Measurements from ENCODE around the gene ZP1. TPM values are rescaled to one million over a fixed set of nuclear protein-coding genes. Genes with fewer than 3 reads are reported as not detected.

The ZP1 gene
- total and polyA plus RNA-seq, 2 of the 8 experiments (the other 6 are each of a cell fraction or from before 2014, with no cell fraction given) = not detected

DNA sequence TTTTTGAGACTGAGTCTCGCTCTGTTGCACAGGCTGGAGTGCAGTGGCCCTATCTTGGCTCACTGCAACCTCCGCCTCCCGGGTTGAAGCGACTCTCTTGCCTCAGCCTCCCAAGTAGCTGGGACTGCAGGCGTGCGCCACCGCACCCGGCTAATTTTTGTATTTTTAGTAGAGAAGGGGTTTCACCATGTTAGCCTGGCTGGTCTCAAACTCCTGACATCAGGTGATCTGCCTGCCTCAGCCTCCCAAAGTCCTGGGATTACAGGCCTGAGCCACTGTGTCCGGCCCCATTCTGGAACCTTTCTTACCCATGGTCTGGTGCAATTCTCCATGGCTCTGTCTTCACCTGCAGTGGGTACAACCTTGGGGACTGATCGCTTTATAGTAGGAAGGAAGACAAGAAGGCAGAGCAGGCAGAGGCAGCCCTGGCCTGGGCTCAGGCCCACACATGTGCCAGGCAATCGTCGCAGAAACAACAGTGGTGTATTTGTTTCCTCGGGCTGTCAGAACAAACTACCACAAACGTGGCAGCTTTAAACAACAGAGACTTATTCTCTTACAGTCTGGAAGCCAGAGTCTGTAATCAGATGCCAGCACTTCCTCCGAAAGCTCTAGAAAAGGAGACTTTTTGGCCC, 7.6 kb upstream of the ZP1 start (continued):
- TF ChIP-seq, protein P1, sequence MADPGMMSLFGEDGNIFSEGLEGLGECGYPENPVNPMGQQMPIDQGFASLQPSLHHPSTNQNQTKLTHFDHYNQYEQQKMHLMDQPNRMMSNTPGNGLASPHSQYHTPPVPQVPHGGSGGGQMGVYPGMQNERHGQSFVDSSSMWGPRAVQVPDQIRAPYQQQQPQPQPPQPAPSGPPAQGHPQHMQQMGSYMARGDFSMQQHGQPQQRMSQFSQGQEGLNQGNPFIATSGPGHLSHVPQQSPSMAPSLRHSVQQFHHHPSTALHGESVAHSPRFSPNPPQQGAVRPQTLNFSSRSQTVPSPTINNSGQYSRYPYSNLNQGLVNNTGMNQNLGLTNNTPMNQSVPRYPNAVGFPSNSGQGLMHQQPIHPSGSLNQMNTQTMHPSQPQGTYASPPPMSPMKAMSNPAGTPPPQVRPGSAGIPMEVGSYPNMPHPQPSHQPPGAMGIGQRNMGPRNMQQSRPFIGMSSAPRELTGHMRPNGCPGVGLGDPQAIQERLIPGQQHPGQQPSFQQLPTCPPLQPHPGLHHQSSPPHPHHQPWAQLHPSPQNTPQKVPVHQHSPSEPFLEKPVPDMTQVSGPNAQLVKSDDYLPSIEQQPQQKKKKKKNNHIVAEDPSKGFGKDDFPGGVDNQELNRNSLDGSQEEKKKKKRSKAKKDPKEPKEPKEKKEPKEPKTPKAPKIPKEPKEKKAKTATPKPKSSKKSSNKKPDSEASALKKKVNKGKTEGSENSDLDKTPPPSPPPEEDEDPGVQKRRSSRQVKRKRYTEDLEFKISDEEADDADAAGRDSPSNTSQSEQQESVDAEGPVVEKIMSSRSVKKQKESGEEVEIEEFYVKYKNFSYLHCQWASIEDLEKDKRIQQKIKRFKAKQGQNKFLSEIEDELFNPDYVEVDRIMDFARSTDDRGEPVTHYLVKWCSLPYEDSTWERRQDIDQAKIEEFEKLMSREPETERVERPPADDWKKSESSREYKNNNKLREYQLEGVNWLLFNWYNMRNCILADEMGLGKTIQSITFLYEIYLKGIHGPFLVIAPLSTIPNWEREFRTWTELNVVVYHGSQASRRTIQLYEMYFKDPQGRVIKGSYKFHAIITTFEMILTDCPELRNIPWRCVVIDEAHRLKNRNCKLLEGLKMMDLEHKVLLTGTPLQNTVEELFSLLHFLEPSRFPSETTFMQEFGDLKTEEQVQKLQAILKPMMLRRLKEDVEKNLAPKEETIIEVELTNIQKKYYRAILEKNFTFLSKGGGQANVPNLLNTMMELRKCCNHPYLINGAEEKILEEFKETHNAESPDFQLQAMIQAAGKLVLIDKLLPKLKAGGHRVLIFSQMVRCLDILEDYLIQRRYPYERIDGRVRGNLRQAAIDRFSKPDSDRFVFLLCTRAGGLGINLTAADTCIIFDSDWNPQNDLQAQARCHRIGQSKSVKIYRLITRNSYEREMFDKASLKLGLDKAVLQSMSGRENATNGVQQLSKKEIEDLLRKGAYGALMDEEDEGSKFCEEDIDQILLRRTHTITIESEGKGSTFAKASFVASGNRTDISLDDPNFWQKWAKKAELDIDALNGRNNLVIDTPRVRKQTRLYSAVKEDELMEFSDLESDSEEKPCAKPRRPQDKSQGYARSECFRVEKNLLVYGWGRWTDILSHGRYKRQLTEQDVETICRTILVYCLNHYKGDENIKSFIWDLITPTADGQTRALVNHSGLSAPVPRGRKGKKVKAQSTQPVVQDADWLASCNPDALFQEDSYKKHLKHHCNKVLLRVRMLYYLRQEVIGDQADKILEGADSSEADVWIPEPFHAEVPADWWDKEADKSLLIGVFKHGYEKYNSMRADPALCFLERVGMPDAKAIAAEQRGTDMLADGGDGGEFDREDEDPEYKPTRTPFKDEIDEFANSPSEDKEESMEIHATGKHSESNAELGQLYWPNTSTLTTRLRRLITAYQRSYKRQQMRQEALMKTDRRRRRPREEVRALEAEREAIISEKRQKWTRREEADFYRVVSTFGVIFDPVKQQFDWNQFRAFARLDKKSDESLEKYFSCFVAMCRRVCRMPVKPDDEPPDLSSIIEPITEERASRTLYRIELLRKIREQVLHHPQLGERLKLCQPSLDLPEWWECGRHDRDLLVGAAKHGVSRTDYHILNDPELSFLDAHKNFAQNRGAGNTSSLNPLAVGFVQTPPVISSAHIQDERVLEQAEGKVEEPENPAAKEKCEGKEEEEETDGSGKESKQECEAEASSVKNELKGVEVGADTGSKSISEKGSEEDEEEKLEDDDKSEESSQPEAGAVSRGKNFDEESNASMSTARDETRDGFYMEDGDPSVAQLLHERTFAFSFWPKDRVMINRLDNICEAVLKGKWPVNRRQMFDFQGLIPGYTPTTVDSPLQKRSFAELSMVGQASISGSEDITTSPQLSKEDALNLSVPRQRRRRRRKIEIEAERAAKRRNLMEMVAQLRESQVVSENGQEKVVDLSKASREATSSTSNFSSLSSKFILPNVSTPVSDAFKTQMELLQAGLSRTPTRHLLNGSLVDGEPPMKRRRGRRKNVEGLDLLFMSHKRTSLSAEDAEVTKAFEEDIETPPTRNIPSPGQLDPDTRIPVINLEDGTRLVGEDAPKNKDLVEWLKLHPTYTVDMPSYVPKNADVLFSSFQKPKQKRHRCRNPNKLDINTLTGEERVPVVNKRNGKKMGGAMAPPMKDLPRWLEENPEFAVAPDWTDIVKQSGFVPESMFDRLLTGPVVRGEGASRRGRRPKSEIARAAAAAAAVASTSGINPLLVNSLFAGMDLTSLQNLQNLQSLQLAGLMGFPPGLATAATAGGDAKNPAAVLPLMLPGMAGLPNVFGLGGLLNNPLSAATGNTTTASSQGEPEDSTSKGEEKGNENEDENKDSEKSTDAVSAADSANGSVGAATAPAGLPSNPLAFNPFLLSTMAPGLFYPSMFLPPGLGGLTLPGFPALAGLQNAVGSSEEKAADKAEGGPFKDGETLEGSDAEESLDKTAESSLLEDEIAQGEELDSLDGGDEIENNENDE (IDR thresholded peaks at IDR 0.05; ENCODE audit: insufficient replicate concordance, low read length) = no peak
- TF ChIP-seq JUND (IDR thresholded peaks at IDR 0.05; ENCODE audit: low read length) (no peak), NANOG (IDR thresholded peaks at IDR 0.05; ENCODE audit: insufficient read depth, low read depth, low read length, poor library complexity, severe bottlenecking) (no peak), YY1 (IDR thresholded peaks at IDR 0.05; ENCODE audit: low read depth, low read length) (no peak), BRCA1 (IDR thresholded peaks at IDR 0.05; ENCODE audit: low read depth, low read length) (no peak)
- TF ChIP-seq, protein P2, sequence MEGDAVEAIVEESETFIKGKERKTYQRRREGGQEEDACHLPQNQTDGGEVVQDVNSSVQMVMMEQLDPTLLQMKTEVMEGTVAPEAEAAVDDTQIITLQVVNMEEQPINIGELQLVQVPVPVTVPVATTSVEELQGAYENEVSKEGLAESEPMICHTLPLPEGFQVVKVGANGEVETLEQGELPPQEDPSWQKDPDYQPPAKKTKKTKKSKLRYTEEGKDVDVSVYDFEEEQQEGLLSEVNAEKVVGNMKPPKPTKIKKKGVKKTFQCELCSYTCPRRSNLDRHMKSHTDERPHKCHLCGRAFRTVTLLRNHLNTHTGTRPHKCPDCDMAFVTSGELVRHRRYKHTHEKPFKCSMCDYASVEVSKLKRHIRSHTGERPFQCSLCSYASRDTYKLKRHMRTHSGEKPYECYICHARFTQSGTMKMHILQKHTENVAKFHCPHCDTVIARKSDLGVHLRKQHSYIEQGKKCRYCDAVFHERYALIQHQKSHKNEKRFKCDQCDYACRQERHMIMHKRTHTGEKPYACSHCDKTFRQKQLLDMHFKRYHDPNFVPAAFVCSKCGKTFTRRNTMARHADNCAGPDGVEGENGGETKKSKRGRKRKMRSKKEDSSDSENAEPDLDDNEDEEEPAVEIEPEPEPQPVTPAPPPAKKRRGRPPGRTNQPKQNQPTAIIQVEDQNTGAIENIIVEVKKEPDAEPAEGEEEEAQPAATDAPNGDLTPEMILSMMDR (IDR thresholded peaks at IDR 0.05; ENCODE audit: control extremely low read depth in 1 of 3, insufficient read depth in 1 of 3, low read depth in 1 of 3, low read length in 3 of 3) = no peak
- TF ChIP-seq, protein P3, sequence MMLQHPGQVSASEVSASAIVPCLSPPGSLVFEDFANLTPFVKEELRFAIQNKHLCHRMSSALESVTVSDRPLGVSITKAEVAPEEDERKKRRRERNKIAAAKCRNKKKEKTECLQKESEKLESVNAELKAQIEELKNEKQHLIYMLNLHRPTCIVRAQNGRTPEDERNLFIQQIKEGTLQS (IDR thresholded peaks at IDR 0.05; ENCODE audit: insufficient read depth, low read depth, low read length) = no peak
